Raji (cell line): ENCODE results near the gene TRPM3.

Experiments used
- POLR2A ChIP-seq: IDR thresholded peaks from 2 replicates; pipeline ENCODE4 v1.6.1; 2011; ENCODE audit warnings: low read depth, low read length, control low read depth; ENCODE audit not compliant: insufficient read depth

TRPM3 gene

DNA sequence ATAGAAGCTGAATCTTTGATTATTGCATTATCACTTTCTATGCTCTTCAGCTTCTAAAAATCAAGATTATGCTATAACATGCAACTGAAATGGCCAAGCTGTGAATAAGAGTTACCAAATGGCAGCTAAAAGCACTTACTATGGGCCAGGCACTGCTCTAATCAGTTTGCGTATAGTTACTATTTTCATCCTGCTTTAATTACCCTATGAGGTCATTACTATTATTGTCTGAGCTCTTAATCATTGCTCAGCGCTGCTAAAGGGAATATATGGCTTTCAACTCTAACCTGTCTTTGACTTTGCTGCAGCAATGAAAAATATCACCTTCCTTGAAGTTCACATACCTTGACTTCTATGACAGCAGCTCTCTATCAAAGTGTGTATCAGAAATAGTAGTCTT is 210.8 kb downstream of the TRPM3 start:
- TF ChIP-seq POLR2A: no peak

DNA sequence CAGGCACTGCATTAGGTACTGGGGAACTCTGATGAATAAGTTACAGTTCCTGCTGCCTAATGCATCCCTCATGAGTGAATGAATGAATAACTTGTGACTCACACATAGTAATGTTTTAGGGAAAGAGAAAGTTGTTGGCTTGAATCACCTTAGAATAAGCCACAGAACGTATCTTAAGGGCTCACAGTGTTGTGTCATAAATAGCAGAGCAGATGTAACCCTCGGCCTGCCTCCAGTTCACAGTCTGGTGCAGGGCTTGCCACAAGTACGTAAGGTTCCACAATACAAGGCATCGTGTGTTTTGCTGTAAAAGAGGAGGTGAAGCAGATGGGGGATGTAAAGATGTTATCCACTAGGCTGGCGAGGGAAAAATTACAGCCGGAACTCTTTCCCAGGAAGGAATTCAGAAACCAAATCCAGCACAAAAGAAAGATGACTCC is 218.7 kb downstream of the TRPM3 start:
- no peak for TF ChIP-seq POLR2A

DNA sequence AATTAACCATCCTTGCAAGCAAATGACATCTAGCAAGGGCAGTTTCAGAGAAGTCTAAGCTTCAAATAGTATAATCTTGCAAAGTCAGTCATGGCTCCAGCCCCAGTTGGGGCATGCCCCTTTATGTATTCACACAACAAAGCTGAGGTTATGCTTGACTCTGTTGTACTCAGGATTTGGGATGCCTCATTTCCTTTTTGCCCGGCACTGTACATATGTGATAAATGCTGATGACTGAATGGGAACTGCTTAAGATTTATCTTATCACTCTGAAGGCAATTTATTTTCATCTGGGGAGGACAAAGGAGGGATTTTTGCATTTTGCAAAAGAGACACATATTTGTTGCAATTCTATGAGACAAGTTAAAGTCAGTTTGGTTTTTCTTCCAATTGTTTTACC is 219.2 kb downstream of the TRPM3 start:
- TF ChIP-seq POLR2A: no peak

DNA sequence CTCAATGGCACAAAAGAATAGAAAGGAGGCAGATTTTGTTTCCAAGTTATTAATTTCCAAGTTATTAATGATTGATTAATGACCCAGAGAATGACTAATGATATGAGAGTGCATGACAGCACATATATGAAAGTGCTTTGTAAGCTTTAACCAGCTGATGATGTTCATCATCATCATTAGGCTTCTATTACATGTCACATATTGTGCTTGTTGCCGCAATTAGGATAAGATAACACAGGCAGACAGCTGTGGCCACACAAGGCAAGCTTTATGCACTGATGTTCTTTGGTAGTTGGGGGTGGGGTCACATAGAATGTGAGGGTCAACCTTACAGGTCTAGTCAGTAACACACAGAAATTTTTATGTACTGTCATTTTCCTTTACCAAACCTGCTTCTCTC is 219.7 kb downstream of the TRPM3 start:
- TF ChIP-seq POLR2A: no peak

DNA sequence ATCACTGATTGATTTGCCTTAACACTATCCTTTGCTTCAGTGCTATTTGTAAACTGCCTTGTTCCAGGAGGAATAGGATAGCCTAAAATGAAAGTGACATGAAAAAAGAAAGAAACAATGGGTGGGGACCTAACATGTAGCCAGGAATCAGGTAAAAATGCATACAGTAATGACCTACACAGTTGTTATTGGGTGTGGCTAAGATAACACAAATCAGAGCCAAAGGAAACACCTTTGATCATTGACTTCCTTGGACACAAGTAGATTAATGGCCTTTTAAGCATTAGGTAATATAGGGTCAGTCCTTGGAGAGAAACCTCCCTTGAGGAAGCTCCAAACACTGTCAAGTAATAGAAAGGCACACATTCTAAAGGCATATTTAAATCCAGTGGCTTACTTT is 220.4 kb downstream of the TRPM3 start:
- TF ChIP-seq POLR2A: no peak

DNA sequence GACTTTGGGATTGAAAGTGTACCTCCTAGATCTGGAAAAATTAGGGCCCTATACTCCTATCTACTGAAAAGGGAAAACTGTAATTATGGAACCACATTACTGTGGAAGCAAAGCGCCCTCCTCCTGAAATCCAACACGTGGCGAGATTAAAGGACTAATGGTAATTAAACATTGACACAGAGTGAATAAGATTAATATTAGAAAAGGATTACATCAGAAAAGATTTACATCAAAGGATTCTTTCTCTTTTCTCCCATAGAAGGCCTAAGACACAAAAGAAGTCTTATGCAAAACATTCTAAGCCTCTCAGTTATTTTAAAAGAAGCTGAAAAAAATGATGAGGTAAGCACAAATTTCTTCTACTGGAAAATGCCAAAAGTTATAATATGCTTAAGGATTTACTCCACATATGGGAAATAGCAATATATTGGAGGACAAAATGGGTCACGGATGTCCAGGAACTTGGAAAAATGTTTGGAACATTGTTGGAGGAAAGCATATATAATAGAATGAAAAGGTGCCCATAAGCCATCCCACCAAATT is 227.8 kb downstream of the TRPM3 start:
- TF ChIP-seq POLR2A: no peak

DNA sequence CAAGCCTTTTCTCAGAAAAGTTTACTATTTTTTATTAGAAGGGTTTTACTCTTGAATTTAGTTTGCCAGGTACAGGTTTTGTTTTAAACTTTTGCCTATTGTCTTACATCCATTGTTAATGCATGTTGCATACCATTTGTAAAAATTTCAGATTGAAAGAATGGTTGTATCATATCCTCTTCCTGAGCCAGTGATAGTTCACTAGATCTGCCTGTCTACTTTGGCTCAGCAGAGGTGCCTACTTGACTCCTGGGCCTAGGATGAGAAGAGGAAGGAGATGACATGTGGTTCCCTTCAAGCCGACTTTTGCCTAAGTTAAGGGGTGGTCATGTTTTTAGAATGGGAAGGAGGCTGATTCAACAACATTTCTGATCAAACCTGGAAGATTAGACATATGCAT is 232.9 kb downstream of the TRPM3 start:
- TF ChIP-seq POLR2A: no peak

DNA sequence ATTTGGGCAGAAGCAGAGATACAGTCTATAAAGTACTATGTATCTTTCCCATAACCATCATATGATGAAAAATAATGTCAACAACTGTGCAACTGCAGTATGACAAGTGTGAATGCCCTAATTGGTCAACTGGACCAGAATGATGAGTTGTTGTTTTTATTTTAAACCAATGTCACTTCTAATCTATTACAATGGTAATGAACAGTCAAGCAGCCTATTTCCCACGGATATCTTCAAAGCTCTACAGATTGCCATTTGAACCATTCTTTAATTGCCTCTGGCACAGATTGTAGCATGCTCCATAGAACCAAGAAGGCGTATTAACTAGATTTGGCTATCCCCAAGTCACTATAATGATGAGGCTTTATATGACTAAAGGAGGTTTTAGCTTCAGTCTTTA is 233.6 kb downstream of the TRPM3 start:
- no peak for TF ChIP-seq POLR2A

DNA sequence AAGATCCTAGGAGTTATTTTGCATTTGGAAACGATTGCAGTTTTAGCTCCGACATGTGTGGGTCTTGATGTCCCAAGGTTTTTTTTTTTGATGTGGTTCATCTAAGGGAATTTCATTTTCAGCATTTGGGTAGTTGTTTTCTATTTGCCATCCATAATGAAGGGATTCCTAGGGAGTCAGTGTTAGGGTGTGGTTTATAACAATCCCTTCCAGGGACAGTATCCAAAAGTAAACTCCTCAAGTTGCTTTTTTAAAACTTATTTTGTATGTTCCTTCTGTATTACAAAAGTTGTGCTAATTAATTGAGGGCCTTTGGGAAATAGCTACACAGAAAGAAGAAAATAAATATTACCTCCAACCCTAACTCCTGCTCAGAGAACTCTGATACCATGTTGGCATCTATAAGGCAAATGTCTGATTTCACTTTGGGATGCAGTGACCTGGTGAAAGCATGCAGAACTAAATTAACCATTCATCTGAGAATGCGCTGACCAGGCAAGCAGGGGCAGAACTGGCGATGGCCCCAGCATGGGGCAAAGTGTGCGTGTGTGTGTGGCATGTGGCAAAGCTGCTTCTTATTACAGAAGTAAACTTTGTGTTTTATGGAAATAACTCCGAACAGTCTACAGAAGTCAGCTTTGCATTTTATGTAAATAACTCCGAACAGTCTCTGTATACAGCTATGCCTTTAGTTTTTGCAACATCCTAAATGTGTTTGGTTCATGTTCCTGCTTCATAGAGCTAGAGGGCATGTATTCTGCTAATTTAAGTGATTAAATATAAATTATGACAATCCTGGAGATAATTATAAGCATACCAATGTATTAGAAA is 237.2 kb downstream of the TRPM3 start:
- TF ChIP-seq POLR2A: no peak

DNA sequence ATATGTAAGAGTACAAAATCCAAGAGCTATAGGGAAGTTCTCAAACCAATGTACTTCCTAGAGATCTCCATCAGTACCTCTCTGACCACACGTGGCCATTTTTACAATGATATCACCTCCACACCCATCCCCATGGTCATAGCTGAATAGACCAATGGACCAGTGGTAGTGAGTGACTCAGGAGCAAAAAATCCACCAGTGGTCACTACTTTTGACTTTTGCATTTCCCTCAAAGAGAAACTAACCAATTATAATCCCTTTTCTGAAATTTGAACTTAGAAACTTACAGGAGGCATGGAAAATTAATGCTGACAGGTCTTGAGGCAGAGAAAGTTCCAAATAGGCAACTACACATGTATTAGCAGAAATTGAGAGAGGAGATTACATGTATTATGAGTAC is 238.4 kb downstream of the TRPM3 start:
- TF ChIP-seq POLR2A: no peak

DNA sequence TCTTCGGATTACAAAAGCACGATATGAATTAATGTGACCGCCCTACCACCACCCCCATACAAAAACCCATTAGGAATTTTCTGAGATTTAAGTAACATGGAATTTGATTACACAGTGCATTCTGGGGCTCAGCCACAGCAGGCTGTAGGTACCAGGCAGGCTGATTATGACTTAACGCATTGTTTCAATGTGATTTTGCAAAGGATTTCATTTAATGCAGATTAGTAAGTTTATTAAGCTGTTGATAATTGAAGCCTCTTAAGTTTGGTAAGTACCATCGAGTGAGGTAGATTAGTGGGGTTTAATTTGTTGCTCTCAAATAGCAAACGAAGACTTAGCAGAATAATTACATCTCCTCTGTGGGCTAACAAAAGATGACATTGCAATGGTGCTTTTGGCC is 240.1 kb downstream of the TRPM3 start:
- TF ChIP-seq POLR2A: no peak

DNA sequence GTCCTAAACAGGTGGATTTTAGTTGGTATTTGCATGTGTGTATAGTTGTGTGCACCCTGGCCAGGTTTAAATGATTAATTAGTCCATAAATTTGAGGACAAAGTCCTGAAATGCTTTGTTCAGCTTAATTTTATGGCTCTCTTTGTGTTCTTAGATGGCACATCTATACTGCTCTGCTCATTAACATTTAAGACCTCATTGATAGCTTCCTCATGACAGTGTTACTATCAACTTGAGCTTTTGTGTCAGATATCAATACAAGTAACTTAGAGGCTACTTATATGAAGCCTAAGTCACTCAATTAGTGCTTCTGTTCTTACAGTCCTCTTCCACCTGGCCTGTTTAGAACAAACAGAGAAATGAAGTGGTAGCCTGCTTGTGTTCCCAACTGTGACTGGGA is 240.9 kb downstream of the TRPM3 start:
- no peak for TF ChIP-seq POLR2A

DNA sequence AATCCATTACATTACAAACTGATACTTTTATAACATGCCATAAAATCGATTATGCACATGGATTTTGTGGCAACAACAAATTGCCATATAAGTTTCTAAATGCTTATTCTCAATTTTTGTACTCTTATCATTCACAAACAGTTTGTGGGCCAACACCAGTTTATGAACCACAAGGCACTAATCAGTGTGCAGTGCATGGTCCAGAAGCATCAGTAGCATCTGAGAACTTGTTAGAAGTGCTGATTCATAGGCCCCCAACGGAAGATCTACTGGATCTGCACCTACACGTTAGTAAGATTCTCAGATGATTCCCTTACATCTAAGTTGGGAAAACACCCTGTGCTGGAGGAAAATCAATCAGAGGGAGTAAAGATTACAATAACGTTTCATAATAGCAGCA is 242.8 kb downstream of the TRPM3 start:
- no peak for TF ChIP-seq POLR2A

DNA sequence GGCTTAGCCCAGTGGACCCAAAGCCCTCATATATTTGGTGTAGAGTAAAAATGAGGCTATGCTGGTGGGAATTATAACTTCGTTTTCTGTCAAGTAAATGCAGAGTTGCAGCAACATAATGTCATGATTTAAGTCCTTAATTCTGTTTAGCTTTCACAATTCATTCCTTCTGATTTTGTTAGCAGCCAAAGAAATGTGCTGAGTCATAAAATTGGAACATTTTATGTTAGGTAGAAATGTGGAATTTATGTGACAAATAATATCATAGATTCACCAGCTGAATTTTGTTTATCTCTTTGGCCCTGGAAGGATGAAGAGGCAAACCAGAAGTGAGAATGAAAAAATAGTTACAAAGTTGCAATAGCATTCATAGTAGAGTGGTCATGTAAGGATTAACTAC is 247.0 kb downstream of the TRPM3 start:
- no peak for TF ChIP-seq POLR2A

DNA sequence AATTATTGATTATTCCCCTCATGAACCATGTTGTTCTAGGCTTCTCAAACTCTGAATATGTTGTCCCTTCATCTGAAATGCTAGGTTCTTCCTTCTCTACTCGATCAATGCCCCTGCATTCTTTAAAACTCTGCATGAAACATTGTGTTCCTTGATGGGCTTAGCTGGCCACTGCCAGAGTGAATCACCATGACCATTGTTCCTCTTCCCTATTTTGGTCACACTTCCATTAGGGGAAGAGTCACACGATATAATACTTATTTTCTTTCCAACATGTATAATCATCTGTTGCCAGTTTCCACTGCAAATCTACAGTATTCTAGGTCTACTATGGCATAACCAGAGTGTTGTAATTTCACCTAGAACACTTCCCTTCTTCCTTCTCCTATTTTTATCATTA is 247.9 kb downstream of the TRPM3 start:
- TF ChIP-seq POLR2A: no peak
